HepG2 (cell line): ENCODE results near the gene NHERF2.

ENCODE experiments used
- EP300 ChIP-seq, 3 experiments: sonication (generic) in 1 of 3; formaldehyde crosslinking in 1 of 3; IDR thresholded peaks; 2 replicates each; pipeline versions ENCODE4 v1.5.1 to v1.6.1; 2011 to 2020; ENCODE audit warnings: low read depth in 2 of 3, low read length in 2 of 3, borderline replicate concordance in 1 of 3, improper control_type of control experiment in 1 of 3, mild to moderate bottlenecking in 1 of 3, missing genetic modification reagents in 1 of 3, moderate library complexity in 1 of 3
- KAT8 ChIP-seq: IDR thresholded peaks from 2 replicates; pipeline ENCODE4 v1.6.1; 2016; ENCODE audit warnings: missing genetic modification reagents, missing compliant biosample characterization
- MZF1 ChIP-seq: sonication (generic); formaldehyde crosslinking; IDR thresholded peaks from 2 replicates; pipeline ENCODE4 v1.8.1; 2023; ENCODE audit warnings: mild to moderate bottlenecking, missing genetic modification reagents, borderline replicate concordance
- NFE2L2 ChIP-seq: fragments of 150-350 bp; IDR thresholded peaks from 2 replicates; pipeline ENCODE4 v1.6.1; 2014; ENCODE audit warnings: low read length
- POGZ ChIP-seq: sonication (generic); formaldehyde crosslinking; IDR thresholded peaks from 2 replicates; pipeline ENCODE4 v1.4.0; 2020; ENCODE audit warnings: mild to moderate bottlenecking, missing genetic modification reagents
- RAD21 ChIP-seq: fragments of 450-650 bp; formaldehyde crosslinking; IDR thresholded peaks from 2 replicates; pipeline ENCODE4 v1.5.0; 2020; ENCODE audit warnings: mild to moderate bottlenecking
- RNF2 ChIP-seq: fragments of 450-650 bp; conservative IDR thresholded peaks from 2 replicates; pipeline ENCODE4 v1.6.1; 2016; ENCODE audit warnings: low read depth
- SYNCRIP ChIP-seq: fragments of 200-400 bp; formaldehyde crosslinking; IDR thresholded peaks from 2 replicates; pipeline ENCODE4 v1.6.1; 2018; ENCODE audit warnings: mild to moderate bottlenecking, low read depth, low read length; ENCODE audit not compliant: insufficient read depth
- ZBTB7A ChIP-seq: sonication (generic); formaldehyde crosslinking; IDR thresholded peaks from 2 replicates; pipeline ENCODE4 v1.8.0; 2022; ENCODE audit warnings: mild to moderate bottlenecking, missing genetic modification reagents
- ZNF296 ChIP-seq: sonication (generic); formaldehyde crosslinking; conservative IDR thresholded peaks from 2 replicates; pipeline ENCODE4 v1.5.0; 2020; ENCODE audit warnings: mild to moderate bottlenecking, missing genetic modification reagents
- ZNF329 ChIP-seq: sonication (generic); formaldehyde crosslinking; IDR thresholded peaks from 2 replicates; pipeline ENCODE4 v1.9.0; 2021; ENCODE audit warnings: low read depth, mild to moderate bottlenecking, missing genetic modification reagents
- TF ChIP-seq, protein P1 (sequence below): sonication (generic); formaldehyde crosslinking; IDR thresholded peaks from 2 replicates; pipeline ENCODE4 v1.5.0; 2020; ENCODE audit warnings: mild to moderate bottlenecking, missing genetic modification reagents, moderate library complexity
- TF ChIP-seq, protein P2 (sequence below): sonication (generic); formaldehyde crosslinking; IDR thresholded peaks from 2 replicates; pipeline ENCODE4 v1.4.0; 2020; ENCODE audit warnings: missing genetic modification reagents, mild to moderate bottlenecking, borderline replicate concordance

DNA sequence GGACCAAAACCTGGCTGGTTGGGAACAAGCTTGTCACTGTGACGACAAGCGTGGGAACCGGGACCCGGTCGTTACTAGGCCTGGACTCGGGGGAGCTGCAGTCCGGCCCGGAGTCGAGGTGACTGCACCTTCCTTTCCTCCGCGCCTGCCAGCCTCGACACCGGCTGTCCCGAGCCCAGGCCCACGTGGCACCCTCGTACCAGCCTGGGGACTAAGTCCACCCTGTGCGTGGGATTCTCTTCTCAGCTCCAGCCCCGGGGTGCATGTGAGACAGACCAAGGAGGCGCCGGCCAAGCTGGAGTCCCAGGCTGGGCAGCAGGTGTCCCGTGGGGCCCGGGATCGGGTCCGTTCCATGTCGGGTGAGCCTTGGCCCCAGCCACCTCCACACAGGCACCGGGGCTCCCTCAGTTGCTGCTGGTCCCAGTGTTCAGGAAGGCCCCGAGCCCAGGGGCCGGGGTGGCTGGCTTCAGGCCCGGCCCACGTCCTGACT is 52.7 kb downstream of the NHERF2 start:
- TF ChIP-seq, protein P1, sequence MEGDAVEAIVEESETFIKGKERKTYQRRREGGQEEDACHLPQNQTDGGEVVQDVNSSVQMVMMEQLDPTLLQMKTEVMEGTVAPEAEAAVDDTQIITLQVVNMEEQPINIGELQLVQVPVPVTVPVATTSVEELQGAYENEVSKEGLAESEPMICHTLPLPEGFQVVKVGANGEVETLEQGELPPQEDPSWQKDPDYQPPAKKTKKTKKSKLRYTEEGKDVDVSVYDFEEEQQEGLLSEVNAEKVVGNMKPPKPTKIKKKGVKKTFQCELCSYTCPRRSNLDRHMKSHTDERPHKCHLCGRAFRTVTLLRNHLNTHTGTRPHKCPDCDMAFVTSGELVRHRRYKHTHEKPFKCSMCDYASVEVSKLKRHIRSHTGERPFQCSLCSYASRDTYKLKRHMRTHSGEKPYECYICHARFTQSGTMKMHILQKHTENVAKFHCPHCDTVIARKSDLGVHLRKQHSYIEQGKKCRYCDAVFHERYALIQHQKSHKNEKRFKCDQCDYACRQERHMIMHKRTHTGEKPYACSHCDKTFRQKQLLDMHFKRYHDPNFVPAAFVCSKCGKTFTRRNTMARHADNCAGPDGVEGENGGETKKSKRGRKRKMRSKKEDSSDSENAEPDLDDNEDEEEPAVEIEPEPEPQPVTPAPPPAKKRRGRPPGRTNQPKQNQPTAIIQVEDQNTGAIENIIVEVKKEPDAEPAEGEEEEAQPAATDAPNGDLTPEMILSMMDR: no peak
- TF ChIP-seq ZNF296 (CRISPR knock-in tag) (no peak), SYNCRIP (no peak), EP300 (IDR thresholded peaks at IDR 0.05; ENCODE audit: low read depth in 2 of 2, low read length in 2 of 2) (no peak), EP300 (CRISPR knock-in tag; IDR thresholded peaks at IDR 0.05; ENCODE audit: borderline replicate concordance) (no peak), ZBTB7A (CRISPR knock-in tag) (no peak), KAT8 (CRISPR knock-in tag) (no peak), NFE2L2 (no peak), MZF1 (CRISPR knock-in tag) (no peak), RNF2 (no peak), POGZ (CRISPR knock-in tag) (no peak), RAD21 (no peak), ZNF329 (CRISPR knock-in tag) (no peak)
- TF ChIP-seq, protein P2, sequence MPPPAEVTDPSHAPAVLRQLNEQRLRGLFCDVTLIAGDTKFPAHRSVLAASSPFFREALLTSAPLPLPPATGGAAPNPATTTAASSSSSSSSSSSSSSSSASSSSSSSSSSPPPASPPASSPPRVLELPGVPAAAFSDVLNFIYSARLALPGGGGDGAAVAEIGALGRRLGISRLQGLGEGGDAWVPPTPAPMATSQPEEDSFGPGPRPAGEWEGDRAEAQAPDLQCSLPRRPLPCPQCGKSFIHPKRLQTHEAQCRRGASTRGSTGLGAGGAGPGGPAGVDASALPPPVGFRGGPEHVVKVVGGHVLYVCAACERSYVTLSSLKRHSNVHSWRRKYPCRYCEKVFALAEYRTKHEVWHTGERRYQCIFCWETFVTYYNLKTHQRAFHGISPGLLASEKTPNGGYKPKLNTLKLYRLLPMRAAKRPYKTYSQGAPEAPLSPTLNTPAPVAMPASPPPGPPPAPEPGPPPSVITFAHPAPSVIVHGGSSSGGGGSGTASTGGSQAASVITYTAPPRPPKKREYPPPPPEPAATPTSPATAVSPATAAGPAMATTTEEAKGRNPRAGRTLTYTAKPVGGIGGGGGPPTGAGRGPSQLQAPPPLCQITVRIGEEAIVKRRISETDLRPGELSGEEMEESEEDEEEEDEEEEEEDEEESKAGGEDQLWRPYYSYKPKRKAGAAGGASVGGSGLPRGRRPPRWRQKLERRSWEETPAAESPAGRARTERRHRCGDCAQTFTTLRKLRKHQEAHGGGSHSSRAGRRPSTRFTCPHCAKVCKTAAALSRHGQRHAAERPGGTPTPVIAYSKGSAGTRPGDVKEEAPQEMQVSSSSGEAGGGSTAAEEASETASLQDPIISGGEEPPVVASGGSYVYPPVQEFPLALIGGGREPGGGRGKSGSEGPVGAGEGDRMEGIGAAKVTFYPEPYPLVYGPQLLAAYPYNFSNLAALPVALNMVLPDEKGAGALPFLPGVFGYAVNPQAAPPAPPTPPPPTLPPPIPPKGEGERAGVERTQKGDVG (CRISPR knock-in tag): no peak
